OCI-M2 (cell line): ENCODE results near the gene RRP15.
A peak's percentile ranks its signal among the peaks of the same experiment; 100 is the strongest.

Experiments used
- DNase-seq: peaks from one replicate; lab custom pipeline; 2025; ENCODE audit not compliant: unreplicated experiment; lab: John Stamatoyannopoulos, UW

Gene RRP15, protein sequence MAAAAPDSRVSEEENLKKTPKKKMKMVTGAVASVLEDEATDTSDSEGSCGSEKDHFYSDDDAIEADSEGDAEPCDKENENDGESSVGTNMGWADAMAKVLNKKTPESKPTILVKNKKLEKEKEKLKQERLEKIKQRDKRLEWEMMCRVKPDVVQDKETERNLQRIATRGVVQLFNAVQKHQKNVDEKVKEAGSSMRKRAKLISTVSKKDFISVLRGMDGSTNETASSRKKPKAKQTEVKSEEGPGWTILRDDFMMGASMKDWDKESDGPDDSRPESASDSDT

DNA sequence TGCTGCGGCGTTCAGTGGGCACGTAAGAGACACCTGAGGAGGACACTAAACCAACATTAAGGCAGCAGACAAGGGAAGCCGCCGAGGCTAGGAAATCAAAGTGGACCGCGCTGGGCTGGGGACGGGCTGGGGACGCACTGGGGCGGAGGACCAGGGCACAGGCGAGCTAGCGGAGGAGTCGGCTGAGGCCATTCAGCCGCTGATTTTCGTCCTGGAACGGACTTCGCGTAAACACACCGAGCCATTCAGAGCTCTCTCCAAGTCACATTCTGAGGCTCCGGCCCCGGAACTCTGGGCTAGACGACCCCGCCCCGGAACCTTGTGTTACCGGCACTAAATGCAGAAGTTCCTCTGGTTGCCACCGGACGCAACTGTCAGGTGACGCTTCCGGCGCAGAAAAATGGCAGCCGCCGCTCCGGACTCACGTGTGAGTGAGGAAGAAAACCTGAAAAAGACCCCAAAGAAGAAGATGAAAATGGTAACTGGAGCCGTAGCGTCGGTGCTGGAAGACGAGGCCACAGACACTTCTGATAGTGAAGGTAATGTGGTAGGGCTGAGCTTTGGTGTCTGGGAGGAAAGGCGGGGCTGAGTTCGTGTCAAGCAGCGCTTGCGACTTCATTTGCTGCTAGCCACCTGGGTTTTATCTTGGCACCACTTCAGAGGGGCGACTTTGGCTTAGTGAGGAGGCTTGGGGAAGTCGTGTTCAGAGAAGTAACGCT is at the start of gene RRP15:
Gene RRP15 (plus strand): TSS at position 377 of the 719 bp plus-strand sequence. CDS start 24 bp downstream, at position 401.
- peak; percentile 29 for DNase-seq

GRCh38 chr1:218242171-218242570 is 42.9 kb upstream of the RRP15 start:
- no peak for DNase-seq

DNA sequence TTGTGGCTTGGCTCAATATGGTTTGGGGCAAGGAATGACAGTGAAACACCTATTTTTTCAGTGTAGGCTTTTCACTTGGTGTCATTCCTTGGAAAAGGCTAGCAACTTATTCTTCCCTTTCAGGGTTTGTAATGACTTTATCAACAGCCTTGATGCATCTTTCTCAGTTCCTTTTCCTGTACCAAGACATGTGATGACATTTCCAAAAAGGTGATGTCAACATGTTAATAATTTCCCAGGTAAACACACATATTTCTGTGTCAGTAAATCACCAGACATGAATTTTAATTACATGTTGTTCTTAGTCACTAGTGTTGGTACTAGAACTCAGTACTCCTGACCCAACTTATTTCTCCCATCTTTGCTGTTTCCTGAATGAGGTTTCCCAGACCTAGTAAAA is 37.8 kb upstream of the RRP15 start:
- no peak for DNase-seq

GRCh38 chr1:218249338-218250140 is 35.6 kb upstream of the RRP15 start:
- no peak for DNase-seq

DNA sequence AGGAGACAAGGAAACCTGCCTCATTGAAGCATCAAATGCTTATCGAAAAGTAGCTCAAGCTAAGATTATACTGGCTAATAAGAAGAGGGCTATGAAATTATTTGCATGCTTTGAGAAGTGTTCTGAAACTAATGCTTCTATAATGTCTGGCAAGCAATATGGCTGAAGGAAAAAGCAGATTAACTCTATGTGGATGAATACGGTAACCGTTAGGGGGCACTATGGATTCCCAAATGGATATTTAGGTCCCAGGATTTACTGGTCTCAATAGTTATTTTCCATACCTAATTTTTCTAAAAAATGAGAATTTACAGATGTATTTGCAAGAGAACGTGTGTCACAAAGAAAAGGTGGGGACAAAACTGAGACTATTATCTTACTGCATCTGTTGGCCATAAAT is 34.6 kb upstream of the RRP15 start:
- DNase-seq, result no peak

GRCh38 chr1:218254296-218254946 is 30.7 kb upstream of the RRP15 start:
- no peak for DNase-seq

- no peak for DNase-seq
Measured at GRCh38 chr1:218255090-218255489, 30.0 kb upstream of the RRP15 start.

DNA sequence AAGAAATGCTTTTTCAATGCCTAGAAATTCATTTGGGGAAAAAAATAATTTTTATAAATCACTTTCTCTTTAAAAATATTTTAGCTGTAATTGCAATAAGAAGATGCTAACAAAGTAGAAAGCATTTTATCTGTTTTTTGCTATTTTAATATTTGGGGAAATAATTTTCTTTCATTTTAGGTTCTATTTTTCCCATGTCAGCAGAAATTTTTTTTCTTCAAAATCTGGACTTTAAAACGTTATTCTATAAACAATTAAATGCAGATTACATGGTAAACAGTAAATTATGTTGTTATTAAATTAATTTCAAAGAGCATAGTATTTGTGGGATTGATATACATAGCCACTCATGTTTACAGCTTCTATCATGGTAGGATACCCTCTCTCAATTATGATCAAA is 27.7 kb upstream of the RRP15 start:
- no peak for DNase-seq

DNA sequence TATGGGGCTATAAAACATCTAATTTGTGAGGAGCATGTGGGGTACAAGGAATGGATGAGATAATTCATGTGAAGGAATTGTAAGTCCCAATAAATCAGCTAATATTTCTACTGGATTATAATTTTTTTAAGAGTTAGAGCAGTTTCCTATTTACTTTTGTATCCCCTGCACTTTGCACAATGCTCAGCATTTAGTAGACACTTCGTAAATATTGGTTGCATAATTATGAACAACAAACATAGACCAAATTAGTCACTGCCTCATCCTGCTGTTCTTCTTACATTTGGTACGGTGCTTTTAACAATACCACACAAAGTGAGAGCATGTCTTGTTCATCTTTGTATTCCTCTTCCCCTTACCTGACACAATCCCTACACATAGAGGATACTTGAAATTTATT is 27.1 kb upstream of the RRP15 start:
- no peak for DNase-seq

GRCh38 chr1:218259339-218259738 is 25.8 kb upstream of the RRP15 start:
- no peak for DNase-seq

- DNase-seq, result no peak
Measured at GRCh38 chr1:218259800-218260199, 25.3 kb upstream of the RRP15 start.

GRCh38 chr1:218262259-218262658 is 22.8 kb upstream of the RRP15 start:
- DNase-seq, result no peak

- no peak for DNase-seq
Measured at GRCh38 chr1:218266356-218266755, 18.7 kb upstream of the RRP15 start.

- DNase-seq, result no peak
Measured at GRCh38 chr1:218272366-218272765, 12.7 kb upstream of the RRP15 start.

GRCh38 chr1:218273762-218274479 is 11.2 kb upstream of the RRP15 start:
- no peak for DNase-seq

DNA sequence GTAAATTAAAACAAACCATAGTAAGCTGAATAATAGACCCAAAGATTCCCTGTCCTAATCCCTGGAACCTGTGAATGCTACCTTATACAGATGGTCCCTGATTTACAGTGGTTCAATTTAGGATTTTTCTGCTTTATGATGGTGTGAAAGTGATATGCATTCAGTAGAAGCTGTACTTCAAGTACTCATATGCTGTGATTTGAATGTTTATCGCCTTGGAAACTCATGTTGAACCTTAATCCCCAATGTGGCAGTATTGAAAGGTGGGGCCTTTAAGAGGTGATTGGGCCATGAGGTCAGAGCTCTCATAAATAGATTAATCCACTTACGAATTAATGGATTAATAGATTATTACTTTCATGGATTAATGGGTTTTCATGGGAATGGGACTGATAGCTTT is 10.6 kb upstream of the RRP15 start:
- no peak for DNase-seq

- DNase-seq, result no peak
Measured at GRCh38 chr1:218275823-218276222, 9.3 kb upstream of the RRP15 start.

GRCh38 chr1:218281285-218281684 is 3.8 kb upstream of the RRP15 start:
- no peak for DNase-seq

DNA sequence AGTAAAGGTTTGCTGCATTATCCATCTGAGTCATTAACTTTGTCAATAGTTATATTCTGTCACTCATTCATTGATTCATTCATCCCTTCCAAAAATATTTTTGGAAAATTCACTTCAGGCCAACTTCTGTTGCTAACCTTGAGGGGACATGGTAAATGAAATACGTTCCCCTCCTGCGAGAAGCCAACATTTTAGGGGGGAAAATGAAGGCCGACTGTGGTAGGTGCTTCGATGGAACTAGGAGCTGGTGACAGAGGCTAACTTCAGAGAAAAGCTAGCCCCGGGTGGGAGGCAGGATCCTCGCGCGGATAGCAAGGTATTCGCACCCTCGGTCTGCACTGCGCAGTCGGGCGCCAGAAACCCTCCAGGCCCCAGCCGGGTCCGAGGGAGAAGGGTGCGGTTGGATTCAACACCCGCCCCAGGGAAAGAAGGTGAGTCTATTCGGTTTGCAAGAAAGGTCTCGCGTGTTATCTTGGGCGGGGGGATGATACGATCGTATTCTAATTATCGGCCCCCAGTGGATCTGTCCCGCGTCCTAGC is 646 bp upstream of the RRP15 start:
- no peak for DNase-seq

GRCh38 chr1:218292515-218292914 is 7.4 kb downstream of the RRP15 start:
- no peak for DNase-seq
